MG63 (cell line): ENCODE data around the gene GCSAM. TPM values are rescaled to one million over a fixed set of nuclear protein-coding genes. Genes with fewer than 3 reads are reported as not detected.

ENCODE experiments used
- DNase-seq: peaks from one replicate; pipeline ENCODE4 v3.0.0-alpha.2; 2020
- H3K27me3 ChIP-seq: fragments of 250-450 bp; sonication (Bioruptor Pico); 2 replicates; pipeline ENCODE4 v1.5.1; 2020; ENCODE audit warnings: mild to moderate bottlenecking, moderate library complexity
- H3K36me3 ChIP-seq: fragments of 250-450 bp; sonication (Bioruptor Pico); 2 replicates; pipeline ENCODE4 v1.5.1; 2020; ENCODE audit warnings: mild to moderate bottlenecking, moderate library complexity
- H3K4me3 ChIP-seq: fragments of 250-450 bp; sonication (Bioruptor Pico); 2 replicates; pipeline ENCODE4 v1.5.1; 2020; ENCODE audit warnings: mild to moderate bottlenecking, moderate library complexity
- H3K9me3 ChIP-seq: fragments of 250-450 bp; sonication (Bioruptor Pico); 2 replicates; pipeline ENCODE4 v1.5.1; 2020; ENCODE audit warnings: mild to moderate bottlenecking, moderate library complexity
- total RNA-seq: library from RNA; depleted of rRNA; stranded (reverse); fragments of >200 nt; shearing (Covaris generic); gene quantifications from 2 replicates; pipeline ENCODE4 v1.2.3, GENCODE V29; 2014; ENCODE audit warnings: low replicate concordance; rRNA removed

Gene GCSAM
- total RNA-seq: not detected in 2 replicates

DNA sequence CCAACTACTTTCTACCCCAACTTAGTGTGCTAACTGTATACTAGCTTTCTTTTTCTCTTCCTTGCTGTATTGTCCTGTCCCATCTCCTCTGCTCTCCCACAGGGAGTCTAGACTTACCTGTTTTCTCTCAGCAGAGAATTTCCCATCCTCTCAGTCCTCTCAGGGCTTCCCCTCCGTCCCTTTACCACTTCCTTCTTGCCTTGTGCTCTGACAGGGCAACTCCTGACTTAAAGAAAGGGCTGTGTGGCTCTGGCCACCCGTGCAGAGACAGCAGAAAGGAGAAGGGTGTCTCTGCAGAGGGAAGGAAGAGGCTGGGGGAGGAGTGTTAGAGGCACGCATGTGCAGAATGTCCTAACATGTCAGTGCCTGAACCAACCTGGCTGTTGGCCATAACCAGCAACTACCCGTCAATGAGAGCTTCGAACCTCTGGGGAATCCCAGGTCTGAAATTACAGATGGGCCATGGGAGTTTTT is at the start of gene GCSAM:
TSS of gene GCSAM (minus strand) at position 274 of the 474 bp plus-strand sequence. CDS start at position 146, 128 bp downstream.
- Histone ChIP-seq H3K36me3 (no peaks in the 10 kb centered on the region), H3K27me3 (peaks cover under 1% of the 10 kb centered on the region), H3K9me3 (no peaks in the 10 kb centered on the region), H3K4me3 (no peak within 1 kb of the TSS)
- no peak for DNase-seq

- no peak for DNase-seq
- Histone ChIP-seq H3K27me3 (no peaks in the 10 kb centered on the region; the same call in 1 of the 2 replicates), H3K36me3 (no peaks in the 10 kb centered on the region)
These were observed 42.6 kb upstream of the GCSAM start for GRCh38 chr3:112175646-112176045.

DNA sequence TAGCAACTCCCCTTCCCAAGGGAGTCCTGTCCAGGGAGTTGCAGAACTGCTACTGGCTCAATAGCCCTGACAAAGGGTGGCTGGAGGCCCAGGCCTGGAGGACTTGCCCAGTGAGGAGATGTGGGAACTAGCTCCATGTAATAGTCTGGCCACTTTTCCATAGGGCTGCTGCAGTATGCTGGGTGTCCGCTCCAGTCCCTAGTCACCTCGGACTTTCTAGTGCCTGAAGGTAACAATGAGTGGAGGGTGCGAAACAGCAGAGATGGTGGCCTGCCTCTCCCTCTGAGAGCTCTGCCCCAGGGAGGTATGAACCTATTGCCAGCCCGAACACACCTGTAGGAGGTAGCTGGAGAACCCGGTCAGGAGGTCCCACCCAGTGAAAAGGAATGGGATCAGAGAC is 42.0 kb upstream of the GCSAM start:
- Histone ChIP-seq H3K27me3 (no peaks in the 10 kb centered on the region; the same call in 1 of the 2 replicates), H3K36me3 (no peaks in the 10 kb centered on the region), H3K4me3 (no peak overlapping the region), H3K9me3 (no peaks in the 10 kb centered on the region)
- DNase-seq: no peak

More at GRCh38 chr3:112175646-112176045, 42.6 kb upstream of the GCSAM start:
- Histone ChIP-seq H3K9me3 (no peaks in the 10 kb centered on the region), H3K4me3 (no peak overlapping the region)

DNA sequence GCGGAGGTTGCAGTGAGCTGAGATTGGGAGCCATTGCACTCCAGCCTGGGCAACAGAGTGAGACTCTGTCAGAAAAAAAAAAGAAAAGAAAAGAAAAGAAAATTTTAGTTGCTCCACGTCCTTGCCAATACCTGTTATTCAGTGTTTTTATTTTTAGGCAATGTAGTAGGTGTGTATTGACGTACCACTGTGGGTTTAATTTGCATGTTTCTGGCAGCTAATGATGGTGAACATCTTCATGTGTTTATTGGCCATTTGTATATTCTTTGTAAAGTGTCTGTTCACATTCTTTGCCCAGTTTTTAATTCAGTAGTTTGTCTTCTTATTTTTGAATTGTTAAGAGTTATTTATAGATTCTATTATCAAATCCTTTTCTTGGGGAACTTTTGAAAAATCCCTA is 38.1 kb upstream of the GCSAM start:
- no peaks in the 10 kb centered on the region for H3K27me3 ChIP-seq
- H3K36me3 ChIP-seq: no peaks in the 10 kb centered on the region
- no peak for DNase-seq
- H3K4me3 ChIP-seq: no peak overlapping the region
- H3K9me3 ChIP-seq: no peaks in the 10 kb centered on the region

DNA sequence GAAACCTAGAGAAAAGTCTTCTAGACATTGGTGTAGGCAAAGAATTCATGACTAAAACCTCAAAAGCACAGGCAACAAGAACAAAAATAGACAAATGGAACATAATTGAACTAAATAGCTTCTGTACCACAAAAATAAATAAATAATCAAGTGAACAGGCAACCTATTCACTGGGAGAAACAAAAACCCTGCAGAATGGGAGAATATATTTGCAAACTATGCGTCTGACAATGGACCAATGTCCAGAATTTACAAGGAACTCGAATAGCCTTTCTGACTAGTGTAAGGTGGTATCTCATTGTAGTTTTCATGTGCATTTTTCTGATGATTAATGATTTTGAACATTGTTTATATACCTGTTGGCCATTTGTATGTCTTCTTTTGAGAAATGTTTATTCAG is 37.0 kb upstream of the GCSAM start:
- Histone ChIP-seq H3K27me3 (no peaks in the 10 kb centered on the region), H3K9me3 (no peaks in the 10 kb centered on the region), H3K4me3 (no peak overlapping the region), H3K36me3 (no peaks in the 10 kb centered on the region)
- no peak for DNase-seq

- no peaks in the 10 kb centered on the region for H3K27me3 ChIP-seq
- H3K36me3 ChIP-seq: no peaks in the 10 kb centered on the region
- no peak for DNase-seq
- H3K9me3 ChIP-seq: no peaks in the 10 kb centered on the region
- H3K4me3 ChIP-seq: no peak overlapping the region
These were observed 34.7 kb upstream of the GCSAM start for GRCh38 chr3:112167758-112168157.

DNA sequence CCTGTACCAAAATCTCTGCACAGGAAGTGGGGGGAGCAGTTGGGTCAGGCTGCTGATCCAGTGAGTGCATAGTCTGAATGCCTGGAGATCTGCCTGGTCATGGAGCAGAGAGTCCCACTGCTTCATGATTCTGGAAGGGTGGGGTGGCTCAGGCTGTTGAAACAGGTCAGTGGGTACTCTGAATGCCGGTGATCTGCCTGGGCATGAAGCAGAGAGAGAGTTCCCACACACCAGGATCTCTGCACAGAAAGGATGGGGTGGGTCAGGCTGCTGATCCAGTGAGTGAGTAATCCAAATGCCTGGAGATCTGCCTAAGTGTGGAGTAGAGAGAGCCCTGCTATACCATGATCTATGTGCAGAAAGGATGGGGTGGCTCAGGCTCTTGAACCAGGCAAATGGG is 16.1 kb upstream of the GCSAM start:
- H3K27me3 ChIP-seq: no peaks in the 10 kb centered on the region
- no peak for DNase-seq
- 0 out of 2 replicates have a peak, but pooled peaks cover 4% of the 10 kb centered on the region for H3K9me3 ChIP-seq

DNA sequence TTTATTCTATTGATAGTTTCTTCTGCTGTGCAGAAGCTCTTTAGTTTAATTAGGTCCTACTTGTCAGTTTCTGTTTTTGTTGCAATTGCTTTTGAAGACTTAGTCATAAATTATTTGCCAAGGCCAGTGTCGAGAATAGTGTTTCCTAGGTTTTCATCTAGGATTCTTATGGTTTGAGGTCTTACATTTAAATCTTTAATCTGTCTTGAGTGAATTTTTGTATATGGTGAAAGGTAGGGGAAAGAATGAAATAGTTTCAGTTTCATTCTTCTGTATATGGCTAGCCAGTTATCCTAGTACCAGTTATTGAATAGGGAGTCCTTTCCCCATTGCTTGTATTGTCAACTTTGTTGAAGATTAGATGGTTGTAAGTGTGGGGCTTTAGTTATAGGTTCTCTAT is 10.6 kb upstream of the GCSAM start:
- Histone ChIP-seq H3K36me3 (no peaks in the 10 kb centered on the region), H3K9me3 (peaks cover 5% of the 10 kb centered on the region; the same call in 1 of the 2 replicates), H3K4me3 (no peak overlapping the region), H3K27me3 (peaks cover 8% of the 10 kb centered on the region)
- no peak for DNase-seq

More for the DNA sequence above, 16.1 kb upstream of the GCSAM start:
- H3K36me3 ChIP-seq: no peaks in the 10 kb centered on the region
- no peak overlapping the region for H3K4me3 ChIP-seq

- Histone ChIP-seq H3K9me3 (peaks cover 5% of the 10 kb centered on the region; the same call in 1 of the 2 replicates), H3K27me3 (peaks cover 8% of the 10 kb centered on the region), H3K36me3 (no peaks in the 10 kb centered on the region), H3K4me3 (no peak overlapping the region)
- DNase-seq: no peak
These were observed 10.2 kb upstream of the GCSAM start for GRCh38 chr3:112143251-112143650.

DNA sequence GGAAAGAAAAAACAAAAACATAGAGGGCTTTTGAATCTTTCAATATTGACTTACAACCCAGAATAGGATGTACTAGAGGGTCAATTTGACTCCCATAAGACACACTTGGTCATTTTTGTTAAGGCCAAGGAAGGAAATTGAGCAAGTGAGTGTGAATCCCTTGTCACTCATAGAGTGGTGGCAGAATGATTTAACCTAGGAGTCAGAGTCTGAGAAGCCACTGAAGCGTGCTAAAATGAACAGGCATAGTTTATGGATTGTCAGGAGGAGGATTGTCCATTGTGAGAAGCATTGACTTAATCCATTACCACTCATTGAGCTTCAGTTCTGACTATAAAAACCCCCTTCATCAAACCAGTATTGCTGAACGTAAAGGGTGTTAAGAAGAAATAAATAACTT is 8.2 kb upstream of the GCSAM start:
- Histone ChIP-seq H3K36me3 (no peaks in the 10 kb centered on the region), H3K27me3 (peaks cover 11% of the 10 kb centered on the region), H3K4me3 (no peak overlapping the region), H3K9me3 (peaks cover 5% of the 10 kb centered on the region; the same call in 1 of the 2 replicates)
- DNase-seq: no peak

GRCh38 chr3:112140584-112140983 is 7.5 kb upstream of the GCSAM start:
- H3K9me3 ChIP-seq: peaks cover 5% of the 10 kb centered on the region; the same call in 1 of the 2 replicates
- H3K27me3 ChIP-seq: peaks cover 11% of the 10 kb centered on the region
- H3K36me3 ChIP-seq: no peaks in the 10 kb centered on the region
- no peak for DNase-seq
- H3K4me3 ChIP-seq: no peak overlapping the region

GRCh38 chr3:112138219-112138969 is 5.3 kb upstream of the GCSAM start:
- H3K27me3 ChIP-seq: peaks cover 11% of the 10 kb centered on the region
- DNase-seq: no peak
- H3K36me3 ChIP-seq: no peaks in the 10 kb centered on the region
- H3K4me3 ChIP-seq: no peak overlapping the region
- peaks cover 2% of the 10 kb centered on the region; the same call in 1 of the 2 replicates for H3K9me3 ChIP-seq

DNA sequence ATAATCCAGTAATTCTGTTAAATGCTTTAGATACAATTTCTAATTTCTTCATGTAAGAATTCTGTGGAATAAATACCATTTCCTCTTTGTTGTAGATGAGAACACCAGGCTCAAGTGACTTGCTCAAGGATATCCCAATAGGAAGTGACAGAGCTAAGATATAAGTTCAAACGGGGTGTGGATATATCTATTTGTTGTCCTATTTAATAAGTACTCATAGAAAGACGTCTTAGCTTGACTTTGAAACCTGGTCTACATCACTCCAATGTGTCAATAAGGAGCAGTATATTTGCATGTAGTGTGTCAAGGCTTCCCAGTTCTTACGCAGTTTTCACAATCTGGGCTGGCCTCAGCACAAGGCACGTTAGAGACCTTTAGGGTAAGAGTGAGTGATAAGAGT is 4.7 kb upstream of the GCSAM start:
- H3K9me3 ChIP-seq: no peaks in the 10 kb centered on the region
- DNase-seq: no peak
- H3K36me3 ChIP-seq: no peaks in the 10 kb centered on the region
- H3K27me3 ChIP-seq: peaks cover 11% of the 10 kb centered on the region
- no peak overlapping the region for H3K4me3 ChIP-seq

GRCh38 chr3:112136959-112137693 is 4.1 kb upstream of the GCSAM start:
- H3K36me3 ChIP-seq: no peaks in the 10 kb centered on the region
- no peak overlapping the region for H3K4me3 ChIP-seq
- peaks cover 11% of the 10 kb centered on the region for H3K27me3 ChIP-seq
- no peak for DNase-seq
- H3K9me3 ChIP-seq: no peaks in the 10 kb centered on the region

DNA sequence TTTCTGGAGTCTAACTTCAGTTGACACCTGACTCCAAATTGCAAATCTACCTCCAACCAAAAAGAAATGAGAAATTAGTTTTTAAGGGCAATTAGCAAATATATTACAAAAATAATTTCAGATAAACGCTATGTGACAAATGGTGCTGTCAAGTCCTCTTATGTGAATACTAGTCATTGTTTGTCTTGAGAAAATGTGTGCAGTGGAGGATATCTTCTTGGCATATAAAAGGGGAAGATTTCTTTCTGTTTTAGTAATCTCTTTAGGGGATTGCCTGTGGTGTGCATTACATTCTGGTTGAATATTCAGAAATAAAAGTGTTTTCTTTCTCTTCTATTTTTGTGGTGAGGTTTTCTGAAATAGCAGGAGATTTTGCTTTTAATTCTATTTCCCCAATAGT is 3.0 kb upstream of the GCSAM start:
- DNase-seq: no peak
- peaks cover 11% of the 10 kb centered on the region for H3K27me3 ChIP-seq
- H3K36me3 ChIP-seq: no peaks in the 10 kb centered on the region
- no peaks in the 10 kb centered on the region for H3K9me3 ChIP-seq
- no peak overlapping the region for H3K4me3 ChIP-seq

- no peak overlapping the region for H3K4me3 ChIP-seq
- H3K9me3 ChIP-seq: no peaks in the 10 kb centered on the region
- H3K27me3 ChIP-seq: peaks cover 7% of the 10 kb centered on the region
- no peaks in the 10 kb centered on the region for H3K36me3 ChIP-seq
- no peak for DNase-seq
These were observed 1.5 kb upstream of the GCSAM start for GRCh38 chr3:112134335-112135124.
